A549 (cell line): ENCODE data around the gene CNTN4. TPM values are rescaled to one million over a fixed set of nuclear protein-coding genes. Genes with fewer than 3 reads are reported as not detected.

Experiments
- ATAC-seq, 2 experiments: fragments of 200-7000 bp in 1 of 2; fragments of >200 bp in 1 of 2; cut with Nextera tagmentation in 1 of 2; cut with Tn5 transposase in 1 of 2; 3 replicates each; pipeline versions ENCODE4 v1.8.0 to v1.9.1; 2018 to 2020; ENCODE audit warnings: mild to moderate bottlenecking in 1 of 2, moderate library complexity in 1 of 2
- CTCF ChIA-PET: fragments of 300-600 bp; sonication (Branson Sonifier 250); formaldehyde crosslinking; extraction: SDS; loops from one replicate; lab custom pipeline; 2021; ENCODE audit warnings: antibody characterized with exemption, inconsistent platforms; lab: Yijun Ruan, JAX
- POLR2A ChIA-PET: fragments of 350-600 bp; formaldehyde crosslinking; extraction: SDS; loops from one replicate; lab custom pipeline; 2021; ENCODE audit warnings: antibody characterized with exemption, inconsistent platforms; lab: Yijun Ruan, JAX
- DNase-seq, 2 experiments: peaks; one replicate each; pipeline versions ENCODE4 v3.0.0 to v3.0.0-alpha.2; 2011 to 2016; ENCODE audit warnings: low read depth in 1 of 2, low spot score in 1 of 2
- FAIRE-seq: peaks from 2 replicates; lab custom pipeline; 2011; peaks lifted over from hg19 to GRCh38; lab: Jason Lieb, UNC
- H3K27ac ChIP-seq, 2 experiments: fragments of >200 bp; sonication (Bioruptor Twin); formaldehyde crosslinking; 3 replicates each; pipeline ENCODE4 v1.5.1; 2016 to 2017
- H3K4me1 ChIP-seq: fragments of >200 bp; sonication (Bioruptor Twin); formaldehyde crosslinking; 3 replicates; pipeline ENCODE4 v1.6.1; 2016
- H3K4me2 ChIP-seq: fragments of >200 bp; sonication (Bioruptor Twin); formaldehyde crosslinking; 3 replicates; pipeline ENCODE4 v1.6.1; 2016
- H3K4me3 ChIP-seq: fragments of >200 bp; sonication (Bioruptor Twin); formaldehyde crosslinking; 3 replicates; pipeline ENCODE4 v1.5.1; 2016
- H3K9me3 ChIP-seq: fragments of >200 bp; sonication (Bioruptor Twin); formaldehyde crosslinking; 3 replicates; pipeline ENCODE4 v1.6.1; 2016
- ATOH8 ChIP-seq: fragments of 250-450 bp; sonication (Bioruptor Pico); IDR thresholded peaks from 2 replicates; pipeline ENCODE4 v1.5.0; 2020; ENCODE audit warnings: low read depth, mild to moderate bottlenecking, moderate library complexity
- BHLHE40 ChIP-seq: IDR thresholded peaks from 2 replicates; pipeline ENCODE4 v1.6.1; 2012; ENCODE audit warnings: low read depth, low read length, inconsistent platforms
- CBX2 ChIP-seq: fragments of 200-600 bp; sonication (generic); IDR thresholded peaks from 2 replicates; pipeline ENCODE4 v1.6.1; 2016; ENCODE audit warnings: low read depth, mild to moderate bottlenecking, borderline replicate concordance
- CBX8 ChIP-seq: fragments of 200-600 bp; sonication (generic); IDR thresholded peaks from 2 replicates; pipeline ENCODE4 v1.6.1; 2016
- E2F6 ChIP-seq: IDR thresholded peaks from 2 replicates; pipeline ENCODE4 v1.6.1; 2012; ENCODE audit warnings: low read depth, borderline replicate concordance
- EHF ChIP-seq: fragments of 250-450 bp; sonication (Bioruptor Pico); IDR thresholded peaks from 2 replicates; pipeline ENCODE4 v1.5.0; 2020; ENCODE audit warnings: mild to moderate bottlenecking
- FOSL2 ChIP-seq, 2 experiments: fragments of 450-650 bp in 1 of 2; fragments of >200 bp in 1 of 2; sonication (Bioruptor Twin) in 1 of 2; formaldehyde crosslinking; IDR thresholded peaks; 2 replicates each; pipeline versions ENCODE4 v1.5.0 to v1.6.1; 2016 to 2020; ENCODE audit warnings: mild to moderate bottlenecking in 1 of 2, moderate library complexity in 1 of 2
- GATA3 ChIP-seq: IDR thresholded peaks from 2 replicates; pipeline ENCODE4 v1.6.1; 2012; ENCODE audit warnings: borderline replicate concordance
- HES2 ChIP-seq: fragments of >200 bp; sonication (Bioruptor Twin); formaldehyde crosslinking; IDR thresholded peaks from 2 replicates; pipeline ENCODE4 v1.6.1; 2016
- HMGXB4 ChIP-seq: fragments of 250-450 bp; sonication (Bioruptor Pico); IDR thresholded peaks from 2 replicates; pipeline ENCODE4 v1.5.0; 2021; ENCODE audit warnings: mild to moderate bottlenecking, moderate library complexity, borderline replicate concordance
- HOXB5 ChIP-seq: fragments of 250-450 bp; sonication (Bioruptor Pico); IDR thresholded peaks from 2 replicates; pipeline ENCODE4 v1.5.0; 2020; ENCODE audit warnings: mild to moderate bottlenecking, moderate library complexity
- JUN ChIP-seq, 2 experiments: fragments of >200 bp; sonication (Bioruptor Twin); formaldehyde crosslinking; IDR thresholded peaks; 2 replicates in 1 of 2; 3 replicates in 1 of 2; pipeline ENCODE4 v1.6.1; 2016 to 2017
- KDM5A ChIP-seq: fragments of 200-600 bp; sonication (generic); IDR thresholded peaks from 2 replicates; pipeline ENCODE4 v1.6.1; 2016; ENCODE audit warnings: antibody characterized with exemption, mild to moderate bottlenecking
- MAZ ChIP-seq: fragments of 150-350 bp; IDR thresholded peaks from 2 replicates; pipeline ENCODE4 v1.6.1; 2014; ENCODE audit warnings: antibody characterized with exemption, low read depth, low read length, borderline replicate concordance
- NPAS2 ChIP-seq: fragments of 250-450 bp; sonication (Bioruptor Pico); IDR thresholded peaks from 2 replicates; pipeline ENCODE4 v1.8.0; 2022; ENCODE audit warnings: mild to moderate bottlenecking, moderate library complexity, borderline replicate concordance
- NR3C1 ChIP-seq: fragments of >200 bp; sonication (Bioruptor Twin); formaldehyde crosslinking; IDR thresholded peaks from 3 replicates; pipeline ENCODE4 v1.6.1; 2017
- PHF8 ChIP-seq: fragments of 200-600 bp; sonication (generic); IDR thresholded peaks from 2 replicates; pipeline ENCODE4 v1.6.1; 2016; ENCODE audit warnings: low read depth, mild to moderate bottlenecking, antibody characterized with exemption, moderate library complexity, borderline replicate concordance
- POLR2A ChIP-seq: IDR thresholded peaks from 2 replicates; pipeline ENCODE4 v1.6.1; 2012; ENCODE audit warnings: mild to moderate bottlenecking, low read length
- POLR2AphosphoS2 ChIP-seq: conservative IDR thresholded peaks from 2 replicates; pipeline ENCODE4 v1.6.1; 2012; ENCODE audit warnings: low read length, improper control_type of control experiment, inconsistent platforms
- RCOR1 ChIP-seq: fragments of 150-350 bp; IDR thresholded peaks from 2 replicates; pipeline ENCODE4 v1.6.1; 2014; ENCODE audit warnings: antibody characterized with exemption, low read length, low read depth
- USF2 ChIP-seq: fragments of 450-650 bp; IDR thresholded peaks from 2 replicates; pipeline ENCODE4 v1.6.1; 2014; ENCODE audit warnings: antibody characterized with exemption
- ZFP36 ChIP-seq: fragments of 450-650 bp; IDR thresholded peaks from 2 replicates; pipeline ENCODE4 v1.6.1; 2014; ENCODE audit warnings: borderline replicate concordance; ENCODE audit not compliant: partially characterized antibody
- ZNF302 ChIP-seq: fragments of 250-450 bp; sonication (Bioruptor Pico); IDR thresholded peaks from 2 replicates; pipeline ENCODE4 v1.9.0; 2021; ENCODE audit warnings: inconsistent platforms, mild to moderate bottlenecking, moderate library complexity
- ZSCAN20 ChIP-seq: fragments of 250-450 bp; sonication (Bioruptor Pico); IDR thresholded peaks from 2 replicates; pipeline ENCODE4 v1.8.0; 2022; ENCODE audit warnings: mild to moderate bottlenecking, moderate library complexity
- WGBS: methylation state at CpG from one replicate; pipeline ENCODE4 v1.1.6; 2017; ENCODE audit errors: missing lambda C conversion rate; 5-methylcytosine and 5-hydroxymethylcytosine counted together
- polyA plus RNA-seq, 4 experiments: library from polyadenylated mRNA; depleted of rRNA in 3 of 4; stranded (reverse); fragments of >200 nt; fragmentation: RNase III in 1 of 4; extraction: RNeasy Plus Mini Kit Qiagen cat#74134 plus additional on column Dnase treatment in 1 of 4; gene quantifications; 2 replicates in 3 of 4; 3 replicates in 1 of 4; pipeline ENCODE4 v1.2.3, GENCODE V29; 2011 to 2017
- TF ChIP-seq, protein P1 (sequence below): fragments of >200 bp; sonication (Bioruptor Twin); formaldehyde crosslinking; IDR thresholded peaks from 3 replicates; pipeline ENCODE4 v1.6.1; 2016
- TF ChIP-seq, protein P2 (sequence below): fragments of >200 bp; sonication (Bioruptor Twin); formaldehyde crosslinking; IDR thresholded peaks from 3 replicates; pipeline ENCODE4 v1.5.1; 2016
- TF ChIP-seq, protein P3 (sequence below): IDR thresholded peaks from 2 replicates; pipeline ENCODE4 v1.6.1; 2012

CNTN4 gene
- polyA plus RNA-seq, 2 of the 4 experiments (the other 2 are of a cell fraction), result 0.03 TPM; not detected in 1

- CTCF ChIA-PET, result no interaction called here
Observed at GRCh38 chr3:2615080-2615479, 516.4 kb downstream of the CNTN4 start.

GRCh38 chr3:2623436-2623835 is 524.8 kb downstream of the CNTN4 start:
- H3K9me3 ChIP-seq, result no peaks in the 10 kb centered on the region
- H3K4me2 ChIP-seq, result no peak overlapping the region
- no peak for FAIRE-seq
- H3K4me1 ChIP-seq, result no peaks in the 10 kb centered on the region
- H3K4me3 ChIP-seq, result no peak overlapping the region
- H3K27ac ChIP-seq, result no peak overlapping the region
- DNase-seq, result peak in 1 of 2 experiments; percentile 1
- CTCF ChIA-PET, result interaction anchor here (0.6 kb wide), 1 partner anchor 1501 kb away, joined by 4 read pairs; no protein-coding TSS in a partner anchor
- TF ChIP-seq CBX2 (no peak), ZSCAN20 (CRISPR knock-in tag) (no peak), HMGXB4 (CRISPR knock-in tag) (no peak), MAZ (no peak), E2F6 (no peak), NPAS2 (no peak), POLR2A (no peak), HOXB5 (CRISPR knock-in tag) (no peak), POLR2AphosphoS2 (no peak), BHLHE40 (no peak), ZFP36 (no peak), GATA3 (no peak), HES2 (no peak), CBX8 (no peak)
- TF ChIP-seq, all 56 proteins: peak for 0
- POLR2A ChIA-PET, result no interaction called here
- 0% methylated on average over 1 of the region's 1 CpG for WGBS
- peak in 1 of 2 experiments; percentile 29; a peak in 1 of 6 replicates for ATAC-seq

More at GRCh38 chr3:2615080-2615479, 516.4 kb downstream of the CNTN4 start:
- H3K9me3 ChIP-seq, result no peaks in the 10 kb centered on the region
- FAIRE-seq (no peak), DNase-seq (no peak)
- H3K27ac ChIP-seq, result no peak overlapping the region
- TF ChIP-seq ZSCAN20 (CRISPR knock-in tag), result no peak
- TF ChIP-seq PHF8, result no peak
- TF ChIP-seq RCOR1, result no peak
- no peak for TF ChIP-seq USF2
- no peak for TF ChIP-seq JUN (IDR thresholded peaks at IDR 0.05)
- TF ChIP-seq ZFP36, result no peak
- TF ChIP-seq, protein P1, sequence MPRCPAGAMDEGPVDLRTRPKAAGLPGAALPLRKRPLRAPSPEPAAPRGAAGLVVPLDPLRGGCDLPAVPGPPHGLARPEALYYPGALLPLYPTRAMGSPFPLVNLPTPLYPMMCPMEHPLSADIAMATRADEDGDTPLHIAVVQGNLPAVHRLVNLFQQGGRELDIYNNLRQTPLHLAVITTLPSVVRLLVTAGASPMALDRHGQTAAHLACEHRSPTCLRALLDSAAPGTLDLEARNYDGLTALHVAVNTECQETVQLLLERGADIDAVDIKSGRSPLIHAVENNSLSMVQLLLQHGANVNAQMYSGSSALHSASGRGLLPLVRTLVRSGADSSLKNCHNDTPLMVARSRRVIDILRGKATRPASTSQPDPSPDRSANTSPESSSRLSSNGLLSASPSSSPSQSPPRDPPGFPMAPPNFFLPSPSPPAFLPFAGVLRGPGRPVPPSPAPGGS, result no peak
- TF ChIP-seq POLR2A, result no peak
- no peak for TF ChIP-seq NR3C1
- TF ChIP-seq, all 56 proteins: peak for 0
- no peak for ATAC-seq
- Histone ChIP-seq H3K4me3 (no peak overlapping the region), H3K4me2 (no peak overlapping the region), H3K4me1 (no peaks in the 10 kb centered on the region)
- POLR2A ChIA-PET, result no interaction called here

- POLR2A ChIA-PET, result no interaction called here
- Histone ChIP-seq H3K27ac (no peak overlapping the region), H3K4me2 (no peak overlapping the region), H3K4me3 (no peak overlapping the region), H3K4me1 (no peaks in the 10 kb centered on the region), H3K9me3 (no peaks in the 10 kb centered on the region)
- CTCF ChIA-PET, result no interaction called here
- FAIRE-seq, result no peak
- DNase-seq, result no peak
- no peak for ATAC-seq
- WGBS, result 34% methylated on average over 6 of the region's 6 CpGs
- no peak for TF ChIP-seq KDM5A
- no peak for TF ChIP-seq FOSL2 (IDR thresholded peaks at IDR 0.05)
- no peak for TF ChIP-seq FOSL2 (CRISPR knock-in tag; IDR thresholded peaks at IDR 0.05)
- TF ChIP-seq, protein P2, sequence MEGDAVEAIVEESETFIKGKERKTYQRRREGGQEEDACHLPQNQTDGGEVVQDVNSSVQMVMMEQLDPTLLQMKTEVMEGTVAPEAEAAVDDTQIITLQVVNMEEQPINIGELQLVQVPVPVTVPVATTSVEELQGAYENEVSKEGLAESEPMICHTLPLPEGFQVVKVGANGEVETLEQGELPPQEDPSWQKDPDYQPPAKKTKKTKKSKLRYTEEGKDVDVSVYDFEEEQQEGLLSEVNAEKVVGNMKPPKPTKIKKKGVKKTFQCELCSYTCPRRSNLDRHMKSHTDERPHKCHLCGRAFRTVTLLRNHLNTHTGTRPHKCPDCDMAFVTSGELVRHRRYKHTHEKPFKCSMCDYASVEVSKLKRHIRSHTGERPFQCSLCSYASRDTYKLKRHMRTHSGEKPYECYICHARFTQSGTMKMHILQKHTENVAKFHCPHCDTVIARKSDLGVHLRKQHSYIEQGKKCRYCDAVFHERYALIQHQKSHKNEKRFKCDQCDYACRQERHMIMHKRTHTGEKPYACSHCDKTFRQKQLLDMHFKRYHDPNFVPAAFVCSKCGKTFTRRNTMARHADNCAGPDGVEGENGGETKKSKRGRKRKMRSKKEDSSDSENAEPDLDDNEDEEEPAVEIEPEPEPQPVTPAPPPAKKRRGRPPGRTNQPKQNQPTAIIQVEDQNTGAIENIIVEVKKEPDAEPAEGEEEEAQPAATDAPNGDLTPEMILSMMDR, result no peak
- TF ChIP-seq ATOH8 (CRISPR knock-in tag), result no peak
- TF ChIP-seq ZNF302, result no peak
- no peak for TF ChIP-seq JUN (IDR thresholded peaks at IDR 0.05)
- no peak for TF ChIP-seq EHF (CRISPR knock-in tag)
- TF ChIP-seq PHF8, result no peak
- TF ChIP-seq, protein P3, sequence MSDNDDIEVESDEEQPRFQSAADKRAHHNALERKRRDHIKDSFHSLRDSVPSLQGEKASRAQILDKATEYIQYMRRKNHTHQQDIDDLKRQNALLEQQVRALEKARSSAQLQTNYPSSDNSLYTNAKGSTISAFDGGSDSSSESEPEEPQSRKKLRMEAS, result no peak
Observed at GRCh38 chr3:2628117-2628516, 529.5 kb downstream of the CNTN4 start.
